ENCODE data around the gene ABHD10.

DNA sequence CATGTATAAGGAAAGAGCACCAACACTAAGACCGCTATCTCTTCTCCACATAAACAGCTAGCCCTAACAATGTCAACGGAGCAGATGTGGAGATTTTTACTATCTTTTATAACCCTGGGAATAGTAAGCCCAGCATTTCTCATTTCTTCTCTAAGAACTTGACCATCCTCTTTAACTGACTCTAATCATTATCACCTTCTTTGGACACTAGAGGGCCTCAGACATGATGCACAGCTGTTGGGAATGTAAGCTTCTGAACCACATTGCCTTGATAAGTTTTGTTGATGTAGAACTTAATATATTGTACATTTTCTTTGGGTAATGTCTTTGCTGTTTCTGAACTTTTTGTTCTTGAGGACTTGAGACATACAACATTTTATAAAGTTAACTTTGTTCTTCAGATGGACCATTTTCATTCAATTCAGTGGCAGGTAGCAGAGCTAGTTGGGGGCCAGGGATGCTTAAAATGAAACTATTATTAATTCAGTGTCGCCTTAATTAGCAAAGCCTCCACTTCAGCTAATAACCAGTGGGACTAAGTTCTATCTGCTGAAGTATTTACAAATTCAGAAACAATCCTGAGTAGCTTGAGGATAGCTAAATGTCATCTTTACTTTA is 10.3 kb downstream of the ABHD10 start:
- TF ChIP-seq, protein P1, sequence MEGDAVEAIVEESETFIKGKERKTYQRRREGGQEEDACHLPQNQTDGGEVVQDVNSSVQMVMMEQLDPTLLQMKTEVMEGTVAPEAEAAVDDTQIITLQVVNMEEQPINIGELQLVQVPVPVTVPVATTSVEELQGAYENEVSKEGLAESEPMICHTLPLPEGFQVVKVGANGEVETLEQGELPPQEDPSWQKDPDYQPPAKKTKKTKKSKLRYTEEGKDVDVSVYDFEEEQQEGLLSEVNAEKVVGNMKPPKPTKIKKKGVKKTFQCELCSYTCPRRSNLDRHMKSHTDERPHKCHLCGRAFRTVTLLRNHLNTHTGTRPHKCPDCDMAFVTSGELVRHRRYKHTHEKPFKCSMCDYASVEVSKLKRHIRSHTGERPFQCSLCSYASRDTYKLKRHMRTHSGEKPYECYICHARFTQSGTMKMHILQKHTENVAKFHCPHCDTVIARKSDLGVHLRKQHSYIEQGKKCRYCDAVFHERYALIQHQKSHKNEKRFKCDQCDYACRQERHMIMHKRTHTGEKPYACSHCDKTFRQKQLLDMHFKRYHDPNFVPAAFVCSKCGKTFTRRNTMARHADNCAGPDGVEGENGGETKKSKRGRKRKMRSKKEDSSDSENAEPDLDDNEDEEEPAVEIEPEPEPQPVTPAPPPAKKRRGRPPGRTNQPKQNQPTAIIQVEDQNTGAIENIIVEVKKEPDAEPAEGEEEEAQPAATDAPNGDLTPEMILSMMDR (conservative IDR thresholded peaks at IDR 0.05), result peak; percentile 83
- TF ChIP-seq ZFX (IDR thresholded peaks at IDR 0.05), result no peak
